ENCODE results near the gene RHBDD2. TPM values are rescaled to one million over a fixed set of nuclear protein-coding genes. Genes with fewer than 3 reads are reported as not detected.
"Not testable (repeated sequence)": the region's sequence is repeated elsewhere in the genome, so short reads cannot be mapped to it uniquely, and the experiment has no call there.

RHBDD2 gene
- total RNA-seq, 1 donor from 2014 or later = 13.9 TPM

DNA sequence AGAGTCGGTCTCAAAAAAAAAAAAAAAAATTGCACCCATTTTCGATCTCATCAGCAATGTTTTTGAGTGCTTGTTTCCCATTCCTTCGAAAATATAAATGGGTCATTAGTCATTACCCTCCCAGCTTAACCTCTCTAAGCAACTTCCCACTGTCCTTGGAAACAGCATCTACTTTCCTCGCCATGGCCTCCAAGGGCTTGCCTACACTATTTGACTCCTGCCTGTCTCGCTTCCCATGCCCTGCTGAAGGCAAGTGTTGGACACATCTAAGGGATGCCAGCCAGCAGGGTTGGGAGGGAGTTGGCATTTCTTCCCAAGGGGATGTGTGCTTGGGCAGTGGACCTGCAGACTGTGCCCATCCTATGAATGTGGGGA lies 12.7 kb upstream of the RHBDD2 start:
- DNase-seq (ENCODE audit: low read depth, low spot score) = no peak

DNA sequence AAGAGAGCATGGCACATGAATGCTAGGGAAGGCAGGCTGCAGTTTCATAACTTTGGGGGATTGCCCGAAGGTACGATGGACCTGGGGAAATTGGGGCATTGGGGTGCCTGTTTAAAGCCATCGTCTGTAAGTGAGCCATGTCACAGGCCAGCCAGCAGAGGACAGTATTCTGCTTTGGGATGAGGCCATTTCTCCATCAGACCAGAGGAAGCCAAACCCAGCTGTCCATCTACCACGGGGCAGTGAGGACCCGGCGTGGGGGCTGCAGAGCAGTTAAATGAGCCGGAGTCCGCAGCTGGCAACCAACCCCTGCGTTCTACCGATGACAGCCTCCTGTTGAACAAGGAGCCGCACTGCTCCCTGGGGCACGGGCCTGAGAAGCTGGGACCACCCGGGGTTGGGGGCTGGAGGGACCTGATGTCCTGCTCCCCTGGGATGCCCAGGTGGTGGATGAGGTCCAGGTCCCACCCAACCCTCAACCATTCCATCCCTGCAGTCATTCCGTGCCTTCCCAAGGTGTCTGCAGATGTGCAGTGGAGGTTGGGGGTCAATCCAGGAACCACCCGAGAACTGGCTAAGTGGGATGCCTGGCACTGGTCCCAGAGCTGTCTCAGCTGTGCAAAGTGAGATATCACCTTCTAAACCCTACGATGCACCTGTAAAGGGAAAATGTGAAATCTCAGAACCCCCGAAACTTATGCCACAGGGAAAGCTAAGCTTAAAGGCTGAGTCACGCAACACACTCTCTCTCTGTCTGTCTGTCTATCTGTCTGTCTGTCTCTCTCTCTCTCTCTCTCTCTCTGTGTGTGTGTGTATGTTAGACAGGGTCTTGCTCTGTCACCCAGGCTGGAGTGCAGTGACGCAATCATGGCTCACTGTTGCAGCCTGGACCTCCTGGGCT lies 12.1 kb upstream of the RHBDD2 start:
- DNase-seq (ENCODE audit: low read depth, low spot score) = peak; percentile 33

DNA sequence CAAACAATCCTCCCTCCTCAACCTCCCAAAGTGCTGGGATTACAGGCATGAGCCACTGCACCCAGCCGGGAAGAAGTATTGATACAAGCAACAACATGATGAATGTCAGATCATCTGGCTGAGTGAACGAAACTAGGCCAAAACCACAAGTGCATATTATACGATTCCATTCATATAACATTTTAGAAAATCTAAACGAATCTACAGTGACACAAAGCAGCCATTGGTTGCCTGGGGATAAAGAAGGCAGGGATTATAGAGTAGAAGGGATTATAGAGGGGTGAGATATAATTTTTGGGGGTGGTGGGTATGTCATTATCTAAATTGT lies 11.5 kb upstream of the RHBDD2 start:
- no peak for DNase-seq (ENCODE audit: low read depth, low spot score)

DNA sequence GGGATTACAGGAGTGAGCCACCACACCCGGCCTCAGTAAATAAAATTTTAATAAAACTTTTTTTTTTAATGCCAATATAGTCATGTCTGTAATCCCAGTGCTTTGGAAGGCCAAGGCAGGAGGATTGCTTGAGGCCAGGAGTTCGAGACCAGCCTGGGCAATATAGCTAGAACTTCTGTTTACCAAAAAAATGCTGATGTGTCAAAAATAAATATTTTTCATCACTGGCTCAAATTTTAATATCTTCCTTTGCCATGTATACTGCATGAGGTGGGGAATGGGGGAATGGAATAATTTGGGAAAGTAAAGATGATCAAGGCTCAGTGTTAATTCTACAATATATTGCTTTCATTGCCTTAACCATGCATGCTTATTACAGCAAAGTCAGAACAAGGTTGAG lies 10.7 kb upstream of the RHBDD2 start:
- DNase-seq (ENCODE audit: low read depth, low spot score) = no peak

DNA sequence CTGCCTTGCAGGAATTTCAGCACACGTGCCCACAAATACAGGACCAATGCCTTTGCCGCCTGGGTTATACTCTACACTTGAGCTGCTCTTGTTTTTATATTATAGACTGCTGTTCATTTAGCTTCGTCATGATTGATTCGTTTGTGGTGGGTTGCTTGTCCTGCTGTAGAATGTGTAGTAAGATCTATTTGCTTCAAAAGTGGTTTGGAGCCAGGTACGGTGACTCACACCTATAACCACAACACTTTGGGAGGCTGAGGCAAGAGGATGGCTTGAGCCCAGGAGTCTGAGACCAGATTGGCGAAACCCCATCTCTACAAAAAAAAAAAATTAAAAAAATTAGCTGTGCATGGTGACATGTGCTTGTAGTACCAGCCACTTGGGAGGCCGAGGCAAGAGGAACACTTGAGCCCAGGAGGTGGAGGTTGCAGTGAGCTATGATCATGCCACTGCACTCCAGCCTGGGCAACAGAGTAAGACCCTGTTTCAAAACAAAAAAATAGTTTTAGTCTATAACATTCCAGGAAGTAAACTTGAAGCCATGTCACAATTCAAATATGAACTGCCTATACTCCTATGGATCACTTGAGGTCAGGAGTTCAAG lies 9.0 kb upstream of the RHBDD2 start:
- DNase-seq (ENCODE audit: low read depth, low spot score) = no peak

DNA sequence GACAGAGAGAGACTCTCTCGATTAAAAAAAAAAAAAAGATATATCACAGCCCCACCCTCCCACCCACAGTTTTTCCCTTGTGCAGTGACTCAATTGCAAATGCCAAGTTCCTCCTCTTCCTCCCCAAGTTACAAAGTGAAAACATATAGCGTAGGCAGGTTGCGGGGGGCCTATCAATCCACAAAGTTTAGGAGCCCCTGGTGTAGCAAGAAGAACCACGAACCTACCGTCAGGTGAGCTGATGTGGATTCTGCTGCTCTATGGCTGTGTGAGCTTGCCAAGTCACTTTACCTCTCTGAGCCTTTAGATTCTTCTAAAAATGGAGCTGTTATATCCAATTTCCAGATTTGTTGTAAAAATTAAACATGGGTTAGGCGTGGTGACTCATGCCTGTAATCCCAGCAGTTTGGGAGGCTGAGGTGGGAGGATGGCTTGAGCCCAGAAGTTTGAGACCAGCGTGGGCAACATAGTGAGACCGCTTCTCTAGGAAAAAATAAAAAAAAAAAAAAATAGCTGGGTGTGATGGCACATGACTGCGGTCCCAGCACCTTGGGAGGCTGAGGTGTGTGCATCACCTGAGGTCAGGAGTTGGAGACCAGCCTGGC lies 8.2 kb upstream of the RHBDD2 start:
- no peak for DNase-seq (ENCODE audit: low read depth, low spot score)

DNA sequence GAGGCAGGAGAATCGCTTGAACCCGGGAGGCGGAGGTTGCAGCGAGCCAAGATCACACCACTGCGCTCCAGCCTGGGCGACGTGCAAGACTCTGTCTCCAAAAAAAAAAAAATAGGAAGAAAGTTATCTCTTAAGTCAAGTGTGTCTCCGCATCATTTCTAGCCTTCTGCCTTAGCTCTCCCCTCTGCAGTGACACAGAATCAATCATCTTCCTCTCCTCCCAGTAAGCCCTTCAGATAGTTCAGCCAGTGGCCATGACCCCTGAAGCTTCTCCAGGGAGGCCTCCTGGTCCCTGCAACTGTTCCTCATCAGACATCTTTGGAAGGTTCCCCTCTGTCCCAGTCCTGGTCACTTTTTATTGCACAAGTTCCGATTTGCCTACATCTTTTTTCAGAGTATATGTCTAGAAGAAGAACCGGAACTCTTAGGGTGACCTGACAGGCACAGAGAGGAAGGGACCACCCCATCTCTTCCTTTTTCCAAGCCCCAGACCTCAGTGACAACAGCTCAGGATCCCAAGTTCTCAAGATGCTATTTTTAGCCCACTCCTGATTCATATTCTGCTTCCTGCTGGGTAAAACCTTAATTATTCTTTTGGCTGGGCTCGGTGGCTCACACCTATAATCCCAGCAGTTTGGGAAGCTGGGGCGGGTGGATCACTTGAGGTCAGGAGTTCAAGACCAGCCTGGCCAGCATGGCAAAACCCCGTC lies 6.6 kb upstream of the RHBDD2 start:
- DNase-seq (ENCODE audit: low read depth, low spot score) = no peak

DNA sequence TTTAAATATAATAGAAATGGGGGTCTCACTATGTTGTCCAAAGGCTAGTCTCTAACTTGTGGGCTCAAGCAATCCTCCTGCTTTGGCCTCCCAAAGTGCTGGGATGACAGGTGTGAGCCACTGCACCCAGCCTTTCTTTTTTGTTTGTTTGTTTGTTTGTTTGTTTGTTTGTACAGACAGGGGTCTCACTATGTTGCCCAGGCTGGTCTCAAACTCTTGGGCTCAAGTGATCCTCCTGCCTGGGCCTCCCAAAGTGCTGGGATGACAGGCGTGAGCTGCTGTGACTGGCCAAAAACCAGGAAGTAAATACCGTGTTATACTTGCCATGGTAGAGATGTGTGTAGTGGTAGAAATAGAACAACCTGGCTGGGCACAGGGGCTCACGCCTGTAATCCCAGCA lies 4.7 kb upstream of the RHBDD2 start:
- not testable (repeated sequence) for DNase-seq (ENCODE audit: low read depth, low spot score)

DNA sequence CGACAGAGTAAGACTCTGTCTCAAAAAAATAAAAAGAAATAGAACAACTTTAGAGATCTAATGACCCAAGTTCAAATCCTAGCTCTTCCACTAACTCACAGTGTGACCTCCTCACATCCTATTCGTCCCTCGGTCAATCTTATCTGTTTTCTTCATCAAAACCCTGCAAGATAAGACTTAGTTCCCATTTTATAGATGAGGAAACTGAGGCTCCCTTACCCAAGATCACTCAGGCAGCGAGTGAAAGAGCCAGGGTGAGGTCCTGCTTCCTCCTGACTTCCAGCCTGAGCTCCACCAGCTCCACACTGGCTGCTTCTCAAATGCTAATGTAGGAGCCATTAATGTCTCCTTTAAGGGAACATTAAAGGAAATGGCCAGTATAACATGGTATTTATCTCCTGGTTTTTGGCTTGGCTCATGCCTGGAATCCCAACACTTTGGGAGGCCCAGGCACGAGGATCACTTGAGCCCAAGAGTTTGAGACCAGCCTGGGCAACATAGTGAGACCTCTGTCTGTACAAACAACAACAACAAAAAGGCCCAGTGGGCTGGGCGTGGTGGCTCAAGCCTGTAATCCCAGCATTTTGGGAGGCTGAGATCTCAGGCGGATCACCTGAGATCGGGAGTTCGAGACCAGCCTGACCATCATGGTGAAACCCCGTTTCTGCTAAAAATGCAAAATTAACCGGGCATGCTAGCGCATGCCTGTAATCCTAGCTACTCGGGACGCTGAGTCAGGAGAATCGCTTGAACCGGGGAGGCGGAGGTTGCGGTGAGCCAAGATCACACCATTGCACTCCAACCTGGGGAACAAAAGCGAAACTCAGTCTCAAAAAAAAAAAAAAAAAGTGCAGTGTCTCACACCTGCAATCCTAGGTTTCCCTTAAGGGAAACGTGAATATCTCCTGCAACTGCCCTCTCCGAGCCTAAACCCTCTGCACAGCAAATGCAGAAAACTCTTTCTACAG lies 3.4 kb upstream of the RHBDD2 start:
- no peak for DNase-seq (ENCODE audit: low read depth, low spot score)

DNA sequence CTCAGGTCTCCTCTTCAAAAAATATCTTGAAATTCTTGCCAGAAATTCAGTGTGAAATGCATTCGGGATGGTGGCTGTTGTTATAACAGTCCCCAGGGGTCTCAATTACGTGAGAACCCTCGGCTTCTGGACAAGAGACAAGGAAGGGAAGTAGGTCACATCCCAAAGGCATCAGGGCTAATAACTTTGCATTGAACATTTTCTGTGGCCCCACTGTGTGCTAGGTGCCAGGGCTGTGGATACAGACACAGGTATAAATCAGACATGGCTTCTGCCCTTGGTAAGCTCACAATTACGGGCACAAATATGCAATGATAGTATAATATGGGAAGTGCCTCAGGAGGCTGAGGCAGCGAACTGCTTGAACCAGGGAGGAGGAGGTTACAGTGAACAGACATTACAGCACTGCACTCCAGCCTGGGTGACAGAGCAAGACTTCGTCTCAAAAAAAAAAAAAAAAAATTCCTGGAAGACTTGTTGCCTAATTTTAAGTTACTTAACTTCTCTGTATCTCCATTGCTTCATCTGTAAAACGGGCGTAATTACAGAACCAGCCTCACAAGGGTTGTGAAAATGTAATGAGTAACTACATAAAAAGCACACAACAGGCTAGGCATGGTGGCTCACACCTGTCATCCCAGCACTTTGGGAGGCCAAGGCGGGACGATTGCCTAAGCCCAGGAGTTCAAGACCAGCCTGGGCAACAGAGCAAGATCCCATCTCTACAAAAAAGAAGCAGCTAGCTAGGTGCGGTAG lies 2.5 kb upstream of the RHBDD2 start:
- no peak for DNase-seq (ENCODE audit: low read depth, low spot score)

DNA sequence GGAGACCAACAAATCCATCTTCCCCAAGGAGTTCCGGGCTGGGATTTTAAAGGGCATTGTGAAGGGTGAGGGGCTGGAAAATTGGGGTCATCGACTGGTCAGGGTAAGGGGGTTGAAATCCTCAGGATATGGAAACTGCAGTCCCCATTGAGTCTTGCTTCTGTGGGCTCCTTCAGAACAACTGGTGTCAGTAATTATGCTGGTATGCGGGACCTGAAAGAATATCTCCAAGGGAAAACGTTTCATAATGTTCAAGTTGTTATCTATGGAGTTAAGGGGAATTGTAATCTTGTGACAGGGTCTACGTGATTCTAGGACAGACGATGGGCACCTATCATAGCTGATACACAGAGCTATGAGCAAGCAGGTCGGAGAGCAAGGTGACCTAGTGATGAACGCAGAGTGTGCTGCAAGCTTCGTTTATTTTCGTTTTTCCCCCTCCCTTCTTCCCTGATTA lies 494 bp upstream of the RHBDD2 start:
- DNase-seq (ENCODE audit: low read depth, low spot score) = no peak

DNA sequence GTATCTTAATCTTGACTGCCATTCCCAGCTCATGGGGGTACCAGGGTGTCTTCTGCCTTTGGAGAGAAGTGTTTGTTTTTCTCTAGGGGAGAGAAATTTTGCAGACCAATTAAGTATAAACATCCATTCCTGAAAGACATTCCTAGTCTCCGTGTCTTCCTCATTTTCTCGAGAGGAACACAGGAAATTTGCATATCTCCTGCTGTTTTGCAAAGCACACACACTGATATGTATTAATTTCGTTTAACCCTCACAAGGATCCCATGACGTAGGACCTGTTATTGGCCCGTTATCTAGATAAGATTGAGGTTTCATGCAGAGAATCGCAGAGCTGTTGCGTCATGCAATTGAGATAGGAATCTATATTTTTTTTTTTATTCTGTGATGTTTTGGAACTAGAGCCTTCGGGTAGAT lies 944 bp downstream of the RHBDD2 start:
- no peak for DNase-seq (ENCODE audit: low read depth, low spot score)

DNA sequence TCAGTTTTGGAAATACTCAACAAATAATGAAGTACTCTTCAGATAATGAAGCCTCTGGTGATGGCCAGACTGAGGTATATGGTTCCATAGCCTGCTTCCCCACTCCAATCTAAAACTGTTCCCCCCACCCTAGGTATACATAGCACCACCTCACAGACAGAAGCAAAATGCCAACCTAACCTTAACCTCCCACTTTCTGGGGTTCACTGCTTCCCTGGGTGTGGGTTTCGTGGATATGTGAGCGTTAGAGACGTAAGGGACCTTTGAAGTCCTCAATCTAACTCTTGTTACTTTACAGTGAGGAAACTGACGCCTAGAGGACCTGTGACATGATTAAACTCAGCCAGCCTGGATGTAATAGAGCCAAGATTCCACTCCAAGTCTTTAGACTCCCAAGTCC lies 1.4 kb downstream of the RHBDD2 start:
- no peak for DNase-seq (ENCODE audit: low read depth, low spot score)

DNA sequence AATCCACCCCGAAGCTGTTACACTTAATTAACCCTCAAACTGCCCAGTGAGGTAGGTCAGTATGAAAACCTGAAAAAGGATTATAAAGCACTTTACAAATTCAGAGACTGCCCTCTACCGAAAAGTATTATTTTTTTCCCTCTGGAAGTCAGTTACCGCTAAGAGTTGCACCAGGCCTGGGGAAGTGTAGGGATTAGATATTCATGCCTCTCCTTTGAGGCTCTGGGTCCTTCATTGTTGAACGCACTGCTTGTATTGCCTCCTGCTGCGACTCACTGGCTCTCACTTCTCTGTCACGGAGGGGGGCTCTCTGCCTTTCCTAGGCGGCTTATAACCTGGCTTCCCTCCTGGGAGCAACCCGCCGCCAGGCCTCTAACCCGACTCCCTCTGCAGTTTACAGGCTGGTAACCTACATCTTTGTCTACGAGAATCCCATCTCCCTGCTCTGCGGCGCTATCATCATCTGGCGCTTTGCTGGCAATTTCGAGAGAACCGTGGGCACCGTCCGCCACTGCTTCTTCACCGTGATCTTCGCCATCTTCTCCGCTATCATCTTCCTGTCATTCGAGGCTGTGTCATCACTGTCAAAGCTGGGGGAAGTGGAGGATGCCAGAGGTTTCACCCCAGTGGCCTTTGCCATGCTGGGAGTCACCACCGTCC lies 2.7 kb downstream of the RHBDD2 start:
- no peak for DNase-seq (ENCODE audit: low read depth, low spot score)

DNA sequence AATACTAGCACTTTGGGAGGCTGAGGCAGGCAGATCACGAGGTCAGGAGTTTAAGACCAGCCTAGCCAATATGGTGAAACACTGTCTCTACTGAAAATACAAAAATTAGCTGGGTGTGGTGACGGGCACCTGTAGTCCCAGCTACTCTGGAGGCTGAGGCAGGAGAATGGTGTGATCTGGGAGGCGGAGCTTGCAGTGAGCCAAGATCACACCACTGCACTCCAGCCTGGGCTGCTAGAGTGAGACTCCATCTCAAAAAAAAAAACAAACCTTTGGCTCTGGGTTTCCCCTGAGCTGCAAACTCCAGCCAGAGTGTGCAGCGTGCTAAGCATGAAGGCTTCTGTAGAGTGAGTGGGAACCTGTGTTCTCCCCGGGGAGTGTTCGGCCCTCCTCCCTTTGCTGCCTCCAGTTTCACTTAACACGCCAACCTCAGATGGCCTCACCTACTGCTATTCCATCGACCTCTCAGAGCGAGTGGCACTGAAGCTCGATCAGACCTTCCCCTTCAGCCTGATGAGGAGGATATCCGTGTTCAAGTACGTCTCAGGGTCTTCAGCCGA lies 4.5 kb downstream of the RHBDD2 start:
- not testable (repeated sequence) for DNase-seq (ENCODE audit: low read depth, low spot score)

DNA sequence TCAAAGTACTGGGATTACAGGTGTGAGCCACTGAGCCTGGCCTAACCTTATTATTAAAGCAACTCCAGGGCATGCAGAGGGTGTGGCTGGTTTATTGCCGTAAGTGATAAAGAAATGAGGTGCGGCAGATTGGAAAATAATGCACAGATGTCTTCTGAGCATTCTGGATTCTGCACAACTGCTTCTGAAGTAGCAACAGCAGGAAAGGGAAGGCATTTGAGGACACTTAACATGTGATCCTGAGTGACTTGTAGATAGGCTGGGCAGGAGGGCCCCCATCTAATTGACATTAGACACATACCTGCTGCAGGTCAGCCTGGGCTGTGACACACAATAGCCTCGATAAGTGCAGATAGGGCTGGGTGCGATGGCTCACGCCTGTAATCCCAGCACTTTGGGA lies 5.6 kb downstream of the RHBDD2 start:
- DNase-seq (ENCODE audit: low read depth, low spot score) = no peak

DNA sequence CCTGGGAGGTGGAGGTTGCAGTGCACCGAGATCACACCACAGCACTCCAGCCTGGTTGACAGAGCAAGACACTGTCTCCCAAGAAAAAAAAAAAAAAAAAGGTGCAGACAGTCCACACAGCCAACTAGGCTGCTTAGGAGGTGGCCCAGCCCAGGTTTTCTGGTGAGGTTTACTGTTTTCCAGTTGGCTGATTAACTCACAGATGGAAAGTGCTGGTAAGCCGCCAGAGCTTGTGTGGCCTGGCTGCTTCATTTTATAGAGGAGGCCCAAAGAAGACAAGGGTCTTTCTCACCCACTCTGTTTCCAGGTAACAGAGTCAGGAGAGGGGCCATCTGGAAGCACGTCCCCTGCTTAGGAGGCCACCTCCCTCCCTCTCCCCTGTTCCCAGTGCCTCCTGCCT lies 6.2 kb downstream of the RHBDD2 start:
- no peak for DNase-seq (ENCODE audit: low read depth, low spot score)

DNA sequence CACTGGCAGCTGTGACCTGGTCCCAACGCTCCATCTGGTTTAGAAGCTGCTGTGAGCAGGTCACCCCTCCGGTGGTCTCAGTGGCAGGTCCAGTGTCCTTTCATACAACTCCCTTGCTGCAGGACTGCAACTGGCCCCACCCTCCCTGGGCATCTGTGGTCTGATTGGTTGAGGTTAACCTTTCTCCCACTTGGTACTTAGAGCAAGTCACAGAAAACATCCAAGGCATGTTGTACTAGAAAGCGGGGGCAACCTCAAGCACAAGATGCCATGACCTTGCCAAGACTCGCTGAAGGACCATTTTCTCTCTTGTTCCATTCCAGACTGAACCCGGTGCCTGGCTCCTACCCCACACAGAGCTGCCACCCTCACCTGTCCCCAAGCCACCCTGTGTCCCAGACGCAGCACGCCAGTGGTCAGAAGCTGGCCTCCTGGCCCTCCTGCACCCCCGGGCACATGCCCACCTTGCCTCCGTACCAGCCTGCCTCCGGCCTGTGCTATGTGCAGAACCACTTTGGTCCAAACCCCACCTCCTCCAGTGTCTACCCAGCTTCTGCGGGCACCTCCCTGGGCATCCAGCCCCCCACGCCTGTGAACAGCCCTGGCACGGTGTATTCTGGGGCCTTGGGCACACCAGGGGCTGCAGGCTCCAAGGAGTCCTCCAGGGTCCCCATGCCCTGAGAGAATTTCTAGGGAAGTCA lies 9.0 kb downstream of the RHBDD2 start:
- no peak for DNase-seq (ENCODE audit: low read depth, low spot score)

Measured in pulmonary artery endothelial cell (primary cell).